Thoracic aorta (tissue), 2 donors: Measurements from ENCODE around the gene GSDME. TPM values are rescaled to one million over a fixed set of nuclear protein-coding genes. Genes with fewer than 3 reads are reported as not detected.

Experiments
- ATAC-seq: fragments of 150-250 bp; one replicate; pipeline ENCODE4 v1.8.0; 2017; ENCODE audit warnings: low read depth; ENCODE audit not compliant: insufficient number of reproducible peaks, low FRiP score
- DNase-seq: peaks from one replicate; pipeline ENCODE4 v3.0.0-alpha.2; 2020; ENCODE audit warnings: low spot score
- H3K27ac ChIP-seq, 2 donors: fragments of 200-600 bp; sonication (generic); 1 replicate in 1 of 2; 2 replicates in 1 of 2; pipeline ENCODE4 v1.5.1; 2016; ENCODE audit warnings: mild to moderate bottlenecking in 2 of 2, moderate library complexity in 2 of 2
- H3K27me3 ChIP-seq: fragments of 200-600 bp; sonication (generic); replicated peaks from 2 replicates; pipeline ENCODE4 v1.6.0; 2016; ENCODE audit warnings: mild to moderate bottlenecking; ENCODE audit not compliant: insufficient read depth
- H3K36me3 ChIP-seq: fragments of 200-600 bp; sonication (generic); one replicate; pipeline ENCODE4 v1.5.1; 2016
- H3K4me1 ChIP-seq, 2 donors: fragments of 200-600 bp; sonication (generic); 1 replicate in 1 of 2; 2 replicates in 1 of 2; pipeline versions ENCODE4 v1.5.1 to v1.6.0; 2016; ENCODE audit warnings: low read depth in 2 of 2, mild to moderate bottlenecking in 1 of 2; ENCODE audit not compliant: control insufficient read depth in 1 of 2
- H3K4me3 ChIP-seq: fragments of 200-600 bp; sonication (generic); 2 replicates; pipeline ENCODE4 v1.5.1; 2016; ENCODE audit warnings: mild to moderate bottlenecking
- H3K9me3 ChIP-seq: fragments of 200-600 bp; sonication (generic); 2 replicates; pipeline ENCODE4 v1.5.1; 2016
- CTCF ChIP-seq: fragments of 200-600 bp; sonication (generic); IDR thresholded peaks from one replicate; pipeline ENCODE4 v1.5.1; 2019; ENCODE audit warnings: antibody characterized with exemption
- total RNA-seq, 2 donors: library from RNA; depleted of rRNA; stranded (reverse); fragments of >200 nt; gene quantifications; one replicate each; pipeline versions ENCODE4 v1.1.0 to v1.2.3, GENCODE V29; 2016

Gene GSDME
- total RNA-seq, 2 donors from 2014 or later: 7.3 to 21.7 TPM

DNA sequence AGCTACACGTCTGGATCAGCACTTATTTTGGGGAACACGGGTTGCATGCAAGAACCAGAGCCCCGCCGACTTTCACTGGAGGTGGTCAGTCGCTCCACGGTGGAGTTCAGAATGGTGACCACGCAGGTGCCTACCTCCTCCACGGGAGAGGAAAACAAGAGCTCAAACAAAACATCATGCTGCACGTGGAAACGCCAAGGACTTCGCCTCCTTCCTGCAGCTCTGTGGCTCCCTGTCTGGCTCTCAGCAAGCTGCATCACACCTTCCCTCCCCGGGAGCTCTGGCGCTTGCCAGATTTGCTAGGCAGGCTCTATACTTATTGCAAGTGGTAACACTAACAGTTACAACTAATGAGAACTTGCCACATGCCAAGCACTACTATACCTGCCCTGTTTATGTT lies 26.0 kb downstream of the GSDME start:
- ATAC-seq (no peak), DNase-seq (no peak)
- TF ChIP-seq CTCF: no peak
- Histone ChIP-seq H3K27me3 (no peaks in the 10 kb centered on the region), H3K4me3 (no peak overlapping the region), H3K9me3 (no peaks in the 10 kb centered on the region), H3K36me3 (no peaks in the 10 kb centered on the region), H3K4me1 (peaks cover 0 to 23% of the 10 kb centered on the region in 2 donors), H3K27ac (no peak overlapping the region)

DNA sequence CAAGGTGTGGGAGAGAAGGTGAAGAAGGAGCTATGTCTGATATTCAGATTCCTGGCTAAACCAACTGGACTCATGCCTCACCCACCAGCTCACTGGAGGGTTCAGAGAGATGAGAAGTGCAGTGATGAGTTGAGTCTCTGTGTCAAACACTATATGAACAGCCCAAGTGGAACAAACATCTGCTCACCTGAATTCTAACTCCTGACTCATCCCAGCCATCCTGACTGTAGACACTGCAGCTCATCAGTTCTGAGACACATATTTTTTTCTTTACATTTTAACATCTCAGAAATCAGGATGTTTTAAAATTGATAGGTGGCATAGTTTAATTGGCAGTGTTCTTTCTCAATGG lies 27.3 kb downstream of the GSDME start:
- Histone ChIP-seq H3K4me3 (no peak overlapping the region), H3K9me3 (no peaks in the 10 kb centered on the region), H3K36me3 (no peaks in the 10 kb centered on the region), H3K27ac (no peak overlapping the region), H3K27me3 (no peaks in the 10 kb centered on the region), H3K4me1 (peaks cover 0 to 23% of the 10 kb centered on the region in 2 donors)
- ATAC-seq (no peak), DNase-seq (no peak)
- TF ChIP-seq CTCF: no peak

DNA sequence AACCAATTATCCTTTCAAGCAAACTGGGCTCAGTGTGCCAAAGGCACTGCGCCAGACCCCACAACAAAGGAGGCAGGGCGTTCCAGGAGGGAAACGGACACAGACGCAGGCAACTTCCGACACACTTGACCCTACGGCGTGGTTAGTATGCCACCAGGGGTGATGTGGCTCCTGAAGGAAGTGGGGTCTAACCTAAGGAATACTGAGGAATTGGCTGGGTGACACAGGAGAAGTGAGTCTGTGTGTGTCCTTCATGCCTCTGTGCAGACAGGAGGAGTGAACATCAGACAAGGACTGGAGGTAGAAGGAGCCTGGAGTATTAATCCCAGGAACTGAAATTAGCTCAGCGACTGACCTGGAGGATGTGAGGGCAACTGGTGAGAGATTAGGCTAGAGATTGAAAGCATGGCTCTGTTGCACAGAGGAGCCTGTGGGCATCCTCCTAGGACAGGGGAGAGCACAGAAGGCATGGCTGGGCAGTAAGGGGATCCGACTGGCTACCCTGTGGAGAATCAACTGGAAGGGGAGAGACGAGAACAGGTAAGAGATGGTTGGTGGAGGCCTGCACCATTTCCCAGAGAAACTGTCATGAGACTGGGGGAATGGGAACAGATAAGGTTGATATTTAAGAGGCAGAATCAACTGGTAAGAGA lies 27.8 kb downstream of the GSDME start:
- TF ChIP-seq CTCF: no peak
- Histone ChIP-seq H3K4me3 (no peak overlapping the region), H3K36me3 (no peaks in the 10 kb centered on the region), H3K4me1 (peaks cover 0 to 23% of the 10 kb centered on the region in 2 donors), H3K27me3 (no peaks in the 10 kb centered on the region), H3K27ac (no peak overlapping the region), H3K9me3 (no peaks in the 10 kb centered on the region)
- no peak for DNase-seq
- ATAC-seq: no peak

- TF ChIP-seq CTCF: no peak
- Histone ChIP-seq H3K36me3 (no peaks in the 10 kb centered on the region), H3K4me1 (peaks cover 0 to 15% of the 10 kb centered on the region in 2 donors), H3K9me3 (no peaks in the 10 kb centered on the region), H3K4me3 (no peak overlapping the region), H3K27ac (no peak overlapping the region), H3K27me3 (no peaks in the 10 kb centered on the region)
- ATAC-seq (no peak), DNase-seq (no peak)
Measured at GRCh38 chr7:24728503-24729364, 28.5 kb downstream of the GSDME start.

DNA sequence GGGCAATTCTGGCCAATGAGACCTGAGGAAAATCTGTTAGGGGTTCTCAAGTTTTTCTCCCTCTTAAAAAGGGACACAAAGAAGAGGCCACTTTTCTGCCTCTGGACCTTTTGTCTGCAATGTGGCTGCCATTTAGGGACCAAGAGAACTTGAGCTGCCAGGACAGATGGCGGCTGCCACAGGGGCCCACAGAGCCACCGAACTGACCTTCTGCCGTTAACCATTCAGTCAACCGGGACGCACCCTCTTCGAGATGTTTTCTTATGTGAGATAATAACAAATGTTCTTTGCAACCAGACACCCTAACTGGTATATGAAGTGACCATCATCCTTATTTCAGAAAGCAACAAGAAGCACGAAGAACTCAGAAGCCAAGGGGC lies 29.2 kb downstream of the GSDME start:
- Histone ChIP-seq H3K27ac (no peak overlapping the region), H3K36me3 (no peaks in the 10 kb centered on the region)
- ATAC-seq: no peak

More for the DNA sequence above, 29.2 kb downstream of the GSDME start:
- H3K9me3 ChIP-seq: no peaks in the 10 kb centered on the region
- no peak for TF ChIP-seq CTCF
- no peaks in the 10 kb centered on the region for H3K27me3 ChIP-seq
- no peak overlapping the region for H3K4me3 ChIP-seq
- peaks cover 0 to 14% of the 10 kb centered on the region in 2 donors for H3K4me1 ChIP-seq
- no peak for DNase-seq
